ENCODE measurements around the gene ULK2. TPM values are rescaled to one million over a fixed set of nuclear protein-coding genes. Genes with fewer than 3 reads are reported as not detected.
"Not testable (repeated sequence)": the region's sequence is repeated elsewhere in the genome, so short reads cannot be mapped to it uniquely, and the experiment has no call there.

Gene ULK2
- polyA plus RNA-seq, 3 donors: 27.3 to 30.3 (median 27.8) TPM

GRCh38 chr17:19773534-19773933 is 94.2 kb downstream of the ULK2 start:
- no peak for DNase-seq (ENCODE audit: extremely low read depth in 1 of 11, low read depth in 9 of 11, low spot score in 4 of 11)

GRCh38 chr17:19771971-19772630 is 95.6 kb downstream of the ULK2 start:
- DNase-seq (ENCODE audit: extremely low read depth in 1 of 11, low read depth in 9 of 11, low spot score in 4 of 11): no peak

GRCh38 chr17:19770985-19771735 is 96.6 kb downstream of the ULK2 start:
- DNase-seq (ENCODE audit: extremely low read depth in 1 of 11, low read depth in 9 of 11, low spot score in 4 of 11): no peak

- no peak for DNase-seq (ENCODE audit: extremely low read depth in 1 of 11, low read depth in 9 of 11, low spot score in 4 of 11)
Measured at GRCh38 chr17:19769946-19770652, 97.6 kb downstream of the ULK2 start.

- DNase-seq (ENCODE audit: extremely low read depth in 1 of 11, low read depth in 9 of 11, low spot score in 4 of 11): no peak
Measured at GRCh38 chr17:19768046-19768782, 99.5 kb downstream of the ULK2 start.

GRCh38 chr17:19766421-19767270 is 101.1 kb downstream of the ULK2 start:
- DNase-seq (ENCODE audit: extremely low read depth in 1 of 11, low read depth in 9 of 11, low spot score in 4 of 11): peak in 5 of 11 donors; percentile 51 to 61 (median 54)

GRCh38 chr17:19766016-19766415 is 101.7 kb downstream of the ULK2 start:
- no peak for DNase-seq (ENCODE audit: extremely low read depth in 1 of 11, low read depth in 9 of 11, low spot score in 4 of 11)

GRCh38 chr17:19763991-19764390 is 103.7 kb downstream of the ULK2 start:
- DNase-seq (ENCODE audit: extremely low read depth in 1 of 11, low read depth in 9 of 11, low spot score in 4 of 11): not testable (repeated sequence)

- DNase-seq (ENCODE audit: extremely low read depth in 1 of 11, low read depth in 9 of 11, low spot score in 4 of 11): no peak
Measured at GRCh38 chr17:19763416-19763815, 104.3 kb downstream of the ULK2 start.

GRCh38 chr17:19762515-19762961 is 105.2 kb downstream of the ULK2 start:
- DNase-seq (ENCODE audit: extremely low read depth in 1 of 11, low read depth in 9 of 11, low spot score in 4 of 11): peak in 9 of 11 donors; percentile 44 to 79 (median 65)

- DNase-seq (ENCODE audit: extremely low read depth in 1 of 11, low read depth in 9 of 11, low spot score in 4 of 11): no peak
Measured at GRCh38 chr17:19760746-19761145, 107.0 kb downstream of the ULK2 start.

- no peak for DNase-seq (ENCODE audit: extremely low read depth in 1 of 11, low read depth in 9 of 11, low spot score in 4 of 11)
Measured at GRCh38 chr17:19759568-19760549, 107.9 kb downstream of the ULK2 start.

GRCh38 chr17:19757536-19758180 is 110.1 kb downstream of the ULK2 start:
- DNase-seq (ENCODE audit: extremely low read depth in 1 of 11, low read depth in 9 of 11, low spot score in 4 of 11): no peak

GRCh38 chr17:19756546-19756945 is 111.2 kb downstream of the ULK2 start:
- DNase-seq (ENCODE audit: extremely low read depth in 1 of 11, low read depth in 9 of 11, low spot score in 4 of 11): no peak

GRCh38 chr17:19755821-19756510 is 111.8 kb downstream of the ULK2 start:
- DNase-seq (ENCODE audit: extremely low read depth in 1 of 11, low read depth in 9 of 11, low spot score in 4 of 11): no peak

- no peak for DNase-seq (ENCODE audit: extremely low read depth in 1 of 11, low read depth in 9 of 11, low spot score in 4 of 11)
Measured at GRCh38 chr17:19755392-19755791, 112.3 kb downstream of the ULK2 start.

Measured in renal cortex interstitium (tissue), 11 donors.